HG03378 (cell line): Measurements from ENCODE around the gene PPIL6.
"Not testable (repeated sequence)": the region's sequence is repeated elsewhere in the genome, so short reads cannot be mapped to it uniquely, and the experiment has no call there.

Experiments
- ATAC-seq: cut with Tn5 transposase; IDR thresholded peaks from one replicate; pipeline ENCODE4 v1.9.1; 2021; ENCODE audit warnings: mild to moderate bottlenecking, moderate library complexity; ENCODE audit not compliant: unreplicated experiment

Gene PPIL6

GRCh38 chr6:109369728-109370127 is 70.7 kb downstream of the PPIL6 start:
- no peak for ATAC-seq

DNA sequence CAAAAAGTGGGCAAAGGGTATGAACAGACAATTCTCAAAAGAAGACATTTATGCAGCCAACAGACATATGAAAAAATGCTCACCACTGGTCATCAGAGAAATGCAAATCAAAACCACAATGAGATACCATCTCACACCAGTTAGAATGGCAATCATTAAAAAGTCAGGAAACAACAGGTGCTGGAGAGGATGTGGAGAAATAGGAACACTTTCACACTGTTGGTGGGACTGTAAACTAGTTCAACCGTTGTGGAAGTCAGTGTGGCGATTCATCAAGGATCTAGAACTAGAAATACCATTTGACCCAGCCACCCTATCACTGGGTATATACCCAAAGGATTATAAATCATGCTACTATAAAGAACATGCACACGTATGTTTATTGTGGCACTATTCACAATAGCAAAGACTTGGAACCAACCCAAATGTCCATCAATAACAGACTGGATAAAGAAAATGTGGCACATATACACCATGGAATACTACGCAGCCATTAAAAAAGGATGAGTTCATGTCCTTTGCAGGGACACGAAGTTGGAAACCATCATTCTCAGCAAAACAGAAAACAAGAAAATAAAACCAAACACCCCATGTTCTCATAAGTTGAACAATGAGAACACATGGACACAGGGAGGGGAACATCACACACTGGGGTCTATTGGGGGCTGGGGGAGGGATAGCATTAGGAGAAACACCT is 75.9 kb downstream of the PPIL6 start:
- ATAC-seq: not testable (repeated sequence)

DNA sequence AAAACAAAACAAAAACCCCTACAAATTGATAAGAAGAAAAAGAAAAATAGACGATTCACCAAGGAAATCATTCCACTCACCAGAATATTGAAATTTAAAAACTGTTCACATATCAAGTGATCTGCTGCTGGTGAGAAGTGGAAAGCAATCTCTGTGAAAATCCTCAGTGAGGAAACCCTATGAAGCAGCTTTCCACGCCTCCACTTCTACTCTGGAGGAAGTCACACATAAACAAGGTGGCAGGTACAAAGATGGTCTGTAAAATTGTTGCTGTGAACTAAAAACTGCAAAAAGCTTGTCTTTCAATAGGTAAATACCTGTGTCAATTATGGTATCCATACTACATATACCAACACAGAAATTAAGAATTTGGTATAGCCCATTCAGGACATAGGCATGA is 76.7 kb downstream of the PPIL6 start:
- no peak for ATAC-seq

DNA sequence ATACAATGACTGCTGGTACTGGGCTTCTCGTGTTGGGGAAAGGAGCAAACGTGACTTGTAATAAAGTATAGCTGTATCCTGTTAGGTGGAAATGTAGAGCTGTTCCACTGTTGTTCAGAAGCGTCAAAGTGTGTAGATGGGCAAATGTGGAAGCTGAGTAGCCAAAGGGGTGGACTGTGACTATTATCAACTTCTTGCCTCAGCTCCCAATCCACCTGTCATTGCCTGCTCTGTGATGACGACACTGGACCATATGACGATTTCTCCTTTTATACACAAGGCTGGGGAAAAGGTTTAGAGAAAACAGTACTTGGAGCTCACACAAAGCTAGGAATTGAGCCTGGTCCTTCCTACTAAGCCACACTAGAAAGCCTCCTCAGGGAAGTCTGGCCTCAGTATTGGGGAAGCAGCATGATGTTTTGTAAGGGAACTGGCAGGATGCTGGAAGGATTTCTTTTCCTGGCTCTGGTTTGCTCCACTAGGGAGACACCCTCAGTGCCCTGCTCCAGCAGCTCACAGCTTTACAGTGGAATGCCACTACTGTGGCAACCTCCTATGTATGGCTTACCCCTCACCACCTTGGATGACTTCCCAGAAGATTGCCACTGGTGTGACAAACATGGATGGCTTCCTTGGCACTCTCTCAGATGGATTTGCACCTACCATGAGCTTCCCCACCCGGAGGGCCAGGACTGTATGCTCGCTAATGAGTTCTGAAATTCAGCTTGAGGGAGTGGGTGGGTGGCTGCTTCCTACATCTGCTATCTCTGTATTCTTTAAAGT is 78.1 kb downstream of the PPIL6 start:
- ATAC-seq: no peak

DNA sequence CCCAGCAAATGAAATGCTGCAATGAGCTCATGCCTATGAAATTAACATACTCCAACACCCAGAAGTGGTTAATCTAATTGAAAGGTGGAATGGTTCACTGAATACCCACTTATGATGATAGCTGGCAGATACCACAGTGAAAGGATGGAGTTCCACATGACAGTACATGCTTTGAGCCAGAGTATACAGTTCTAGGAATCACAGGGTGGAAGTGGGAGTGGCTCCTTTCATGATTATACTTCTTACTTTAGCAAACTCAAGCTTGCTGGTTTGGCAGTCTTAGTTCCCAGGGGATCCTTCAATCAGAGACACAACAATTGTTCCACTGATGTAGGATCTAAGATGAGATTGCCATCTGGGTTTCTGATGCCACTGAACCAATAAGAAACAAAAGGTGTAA is 79.6 kb downstream of the PPIL6 start:
- no peak for ATAC-seq

DNA sequence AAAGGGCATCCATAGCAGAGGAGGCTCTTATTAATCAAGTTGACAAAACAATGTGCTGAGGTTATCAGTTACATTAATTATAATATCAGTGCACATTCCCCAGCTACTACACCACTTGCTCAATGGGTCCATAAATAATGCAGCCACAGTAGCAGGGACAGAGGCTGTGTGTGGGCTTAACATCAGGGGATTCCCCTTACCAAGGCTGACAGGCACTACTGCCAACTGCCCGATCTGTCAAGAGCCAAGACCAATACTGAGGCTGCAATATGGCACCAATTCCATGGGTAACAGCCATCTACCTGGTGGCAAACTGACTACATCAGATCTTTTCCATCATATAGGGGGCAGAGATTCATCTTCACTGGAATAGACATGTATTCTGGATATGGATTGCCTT is 80.1 kb downstream of the PPIL6 start:
- ATAC-seq: no peak

GRCh38 chr6:109359248-109359647 is 81.2 kb downstream of the PPIL6 start:
- ATAC-seq: no peak

- ATAC-seq: no peak
Measured at GRCh38 chr6:109358204-109358603, 82.2 kb downstream of the PPIL6 start.

DNA sequence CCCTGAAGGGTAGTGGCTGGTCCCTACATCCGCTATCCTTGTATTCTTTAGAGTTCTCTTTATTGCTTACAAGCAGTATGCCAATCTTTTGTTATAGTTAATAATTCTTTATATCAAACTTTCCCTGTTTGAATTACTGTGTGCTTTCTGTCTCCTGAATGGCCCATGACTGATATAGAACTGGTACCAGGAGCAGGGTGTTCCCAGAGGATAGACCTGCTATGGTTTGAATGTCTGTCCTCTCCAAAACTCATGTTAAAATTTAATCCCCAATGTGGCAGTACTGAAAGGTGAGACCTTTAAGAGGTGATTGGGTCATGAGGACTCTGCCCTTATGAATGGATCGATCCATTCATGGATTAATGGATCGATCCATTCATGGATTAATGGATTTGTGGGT is 84.2 kb downstream of the PPIL6 start:
- ATAC-seq: no peak

- ATAC-seq: no peak
Measured at GRCh38 chr6:109351231-109352130, 88.9 kb downstream of the PPIL6 start.

- no peak for ATAC-seq
Measured at GRCh38 chr6:109349419-109349987, 90.9 kb downstream of the PPIL6 start.

DNA sequence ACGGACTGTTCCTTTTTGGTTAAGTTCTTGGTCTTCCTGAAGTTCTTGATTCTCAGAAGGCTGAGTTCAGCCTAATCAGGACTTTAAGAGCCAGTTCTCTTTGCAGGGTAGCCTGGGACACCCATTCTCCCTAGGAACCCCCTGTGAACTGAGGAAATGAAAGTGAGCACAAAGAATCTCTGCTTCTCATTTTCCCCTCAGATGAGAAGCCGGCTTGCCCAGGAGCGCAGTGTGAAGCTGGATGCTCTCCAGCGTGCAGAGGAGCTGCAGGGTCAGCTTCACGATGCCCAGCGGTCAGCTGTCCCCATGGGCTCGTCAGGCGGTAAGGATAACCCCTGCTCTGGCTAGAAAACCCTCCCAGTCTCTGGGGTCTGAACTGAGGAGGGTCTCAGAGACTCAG is 92.2 kb downstream of the PPIL6 start:
- ATAC-seq: no peak

DNA sequence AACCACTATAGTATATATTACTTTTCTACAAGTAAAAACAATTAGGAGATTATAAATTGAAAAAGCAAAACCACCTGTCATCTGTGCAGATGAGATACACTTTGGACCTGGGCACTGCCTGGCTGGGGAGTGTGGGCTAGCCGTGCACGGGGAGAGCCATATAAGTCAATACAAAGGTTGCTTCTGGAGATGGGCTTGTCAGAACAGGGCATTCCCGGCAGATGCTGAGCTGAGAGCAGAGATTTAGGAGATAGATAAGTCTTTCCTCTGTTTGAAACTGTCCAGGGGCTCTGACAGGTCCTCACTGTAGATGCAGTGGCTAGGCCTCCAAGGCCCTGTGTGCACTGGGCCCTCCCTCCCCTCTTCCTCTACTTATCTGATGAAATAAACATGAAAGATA is 92.6 kb downstream of the PPIL6 start:
- no peak for ATAC-seq

GRCh38 chr6:109345986-109346385 is 94.4 kb downstream of the PPIL6 start:
- ATAC-seq: no peak

DNA sequence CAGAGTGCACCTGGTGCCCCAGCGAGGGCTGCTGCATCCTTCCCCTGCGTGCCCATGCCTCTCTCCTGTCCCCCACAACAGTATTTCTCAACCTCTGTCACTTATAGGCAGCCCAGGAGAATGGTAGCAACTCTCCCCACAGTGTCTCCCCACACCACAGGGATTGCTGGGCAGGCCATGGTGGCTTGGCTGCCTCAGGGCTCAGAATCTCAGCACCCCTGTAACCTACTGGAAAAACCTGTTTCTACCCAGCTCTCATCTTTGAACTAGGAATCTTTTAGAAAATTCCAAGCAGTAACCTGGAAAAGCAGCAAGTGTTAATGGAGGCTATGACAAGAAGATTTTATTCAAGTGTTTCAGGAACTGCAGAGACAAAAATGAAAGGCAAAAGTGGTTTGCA is 96.2 kb downstream of the PPIL6 start:
- no peak for ATAC-seq

GRCh38 chr6:109343518-109343917 is 96.9 kb downstream of the PPIL6 start:
- no peak for ATAC-seq

DNA sequence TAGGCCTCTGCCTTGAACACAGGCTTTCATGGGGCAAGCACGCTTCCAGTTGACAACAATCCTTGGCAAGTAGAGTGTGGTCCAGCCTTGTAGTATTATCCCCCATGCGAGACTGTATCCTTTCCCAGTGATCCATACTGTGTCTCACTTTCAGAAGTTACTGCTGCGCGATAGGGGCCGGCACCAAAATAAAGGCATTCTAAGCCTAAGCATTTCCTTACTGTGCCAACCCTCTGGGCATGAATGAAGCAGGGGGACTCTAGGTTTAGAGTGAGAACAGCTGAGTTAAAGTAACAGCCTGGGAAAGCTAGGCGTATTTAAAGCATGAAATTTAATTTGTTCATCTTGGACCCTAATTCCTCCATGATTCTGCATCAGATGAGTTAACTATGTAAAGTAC is 97.5 kb downstream of the PPIL6 start:
- no peak for ATAC-seq

DNA sequence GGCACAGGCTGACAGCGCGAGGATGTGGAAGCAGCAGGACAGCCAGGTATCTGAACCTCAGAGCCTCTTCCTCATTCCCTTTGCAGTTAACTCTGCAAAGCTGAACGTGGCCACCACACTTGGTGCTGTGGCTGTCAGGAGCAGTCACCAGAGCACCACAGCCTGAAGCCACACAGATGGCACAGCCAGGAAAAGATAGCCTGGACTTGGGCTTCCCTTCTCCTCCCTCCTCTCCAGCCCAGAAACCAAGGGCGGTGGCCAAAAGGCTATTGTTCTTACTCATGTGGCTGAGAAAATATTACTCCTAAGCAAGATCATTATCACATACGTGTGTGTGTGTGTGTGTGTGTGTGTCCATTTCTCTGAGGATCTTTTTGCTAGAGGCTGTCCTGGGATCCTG is 97.9 kb downstream of the PPIL6 start:
- ATAC-seq: no peak

- ATAC-seq: no peak
Measured at GRCh38 chr6:109340811-109341210, 99.6 kb downstream of the PPIL6 start.
